ENCODE results near the gene TMPO.
"Not testable (repeated sequence)": the region's sequence is repeated elsewhere in the genome, so short reads cannot be mapped to it uniquely, and the experiment has no call there.

Gene TMPO

GRCh38 chr12:98511806-98512205 is 3.6 kb upstream of the TMPO start:
- not testable (repeated sequence) for DNase-seq (ENCODE audit: low read depth)

GRCh38 chr12:98513379-98514322 is 1.7 kb upstream of the TMPO start:
- no peak for DNase-seq (ENCODE audit: low read depth)

- DNase-seq (ENCODE audit: low read depth) = no peak
These were observed 456 bp upstream of the TMPO start for GRCh38 chr12:98514982-98515286.

GRCh38 chr12:98516111-98516873 is 902 bp downstream of the TMPO start:
- DNase-seq (ENCODE audit: low read depth) = peak; percentile 89

GRCh38 chr12:98519257-98519907 is 4.0 kb downstream of the TMPO start:
- DNase-seq (ENCODE audit: low read depth) = no peak

GRCh38 chr12:98530068-98530467 is 14.7 kb downstream of the TMPO start:
- no peak for DNase-seq (ENCODE audit: low read depth)

- peak; percentile 62 for DNase-seq (ENCODE audit: low read depth)
These were observed 17.4 kb downstream of the TMPO start for GRCh38 chr12:98532687-98533304.

GRCh38 chr12:98533723-98534251 is 18.4 kb downstream of the TMPO start:
- DNase-seq (ENCODE audit: low read depth) = peak; percentile 74

GRCh38 chr12:98538031-98538430 is 22.6 kb downstream of the TMPO start:
- DNase-seq (ENCODE audit: low read depth) = no peak

GRCh38 chr12:98543701-98544100 is 28.3 kb downstream of the TMPO start:
- no peak for DNase-seq (ENCODE audit: low read depth)

- peak; percentile 37 for DNase-seq (ENCODE audit: low read depth)
These were observed 29.4 kb downstream of the TMPO start for GRCh38 chr12:98544751-98545150.

GRCh38 chr12:98549371-98550110 is 34.2 kb downstream of the TMPO start:
- DNase-seq (ENCODE audit: low read depth) = no peak

- DNase-seq (ENCODE audit: low read depth) = no peak
These were observed 36.4 kb downstream of the TMPO start for GRCh38 chr12:98551787-98552186.

GRCh38 chr12:98558097-98558496 is 42.7 kb downstream of the TMPO start:
- not testable (repeated sequence) for DNase-seq (ENCODE audit: low read depth)

- no peak for DNase-seq (ENCODE audit: low read depth)
These were observed 44.3 kb downstream of the TMPO start for GRCh38 chr12:98559666-98560065.

- no peak for DNase-seq (ENCODE audit: low read depth)
These were observed 46.5 kb downstream of the TMPO start for GRCh38 chr12:98561846-98562245.

- no peak for DNase-seq (ENCODE audit: low read depth)
These were observed 56.6 kb downstream of the TMPO start for GRCh38 chr12:98572010-98572409.

GRCh38 chr12:98574110-98574509 is 58.7 kb downstream of the TMPO start:
- DNase-seq (ENCODE audit: low read depth) = peak; percentile 14

- no peak for DNase-seq (ENCODE audit: low read depth)
These were observed 59.6 kb downstream of the TMPO start for GRCh38 chr12:98575013-98575412.

- not testable (repeated sequence) for DNase-seq (ENCODE audit: low read depth)
These were observed 61.4 kb downstream of the TMPO start for GRCh38 chr12:98576795-98577194.

GRCh38 chr12:98578392-98578791 is 63.0 kb downstream of the TMPO start:
- no peak for DNase-seq (ENCODE audit: low read depth)
